SK-N-SH treated with all-trans-retinoic acid at 6 μM for 48 hours (cell line): ENCODE results near the gene ADAMTS13.

ENCODE experiments used
- ATAC-seq: fragments of 200-7000 bp; cut with Tn5 transposase; 3 replicates; pipeline ENCODE4 v1.9.1; 2020; ENCODE audit warnings: mild to moderate bottlenecking, moderate library complexity
- ARNTL ChIP-seq: fragments of 450-650 bp; formaldehyde crosslinking; IDR thresholded peaks from 2 replicates; pipeline ENCODE4 v1.5.0; 2020; ENCODE audit warnings: low read depth, mild to moderate bottlenecking, moderate library complexity, borderline replicate concordance
- CSDC2 ChIP-seq: fragments of 250-450 bp; sonication (Bioruptor Pico); IDR thresholded peaks from 2 replicates; pipeline ENCODE4 v1.5.0; 2020; ENCODE audit warnings: mild to moderate bottlenecking, moderate library complexity
- ESRRG ChIP-seq: fragments of 250-450 bp; sonication (Bioruptor Pico); IDR thresholded peaks from 2 replicates; pipeline ENCODE4 v1.6.1; 2021; ENCODE audit warnings: mild to moderate bottlenecking
- OSR1 ChIP-seq: fragments of 250-450 bp; sonication (Bioruptor Pico); IDR thresholded peaks from 2 replicates; pipeline ENCODE4 v1.8.0; 2022; ENCODE audit warnings: moderate library complexity, mild to moderate bottlenecking, inconsistent platforms
- RARB ChIP-seq: fragments of 250-450 bp; sonication (Bioruptor Pico); IDR thresholded peaks from 2 replicates; pipeline ENCODE4 v1.8.0; 2021; ENCODE audit warnings: mild to moderate bottlenecking, moderate library complexity
- SNAI2 ChIP-seq: fragments of 250-450 bp; sonication (Bioruptor Pico); IDR thresholded peaks from 2 replicates; pipeline ENCODE4 v1.5.0; 2020; ENCODE audit warnings: mild to moderate bottlenecking, moderate library complexity
- TCF4 ChIP-seq: fragments of 250-450 bp; sonication (Bioruptor Pico); IDR thresholded peaks from 2 replicates; pipeline ENCODE4 v1.8.0; 2021; ENCODE audit warnings: mild to moderate bottlenecking, moderate library complexity, borderline replicate concordance
- ZC3H10 ChIP-seq: fragments of 250-450 bp; sonication (Bioruptor Pico); IDR thresholded peaks from 2 replicates; pipeline ENCODE4 v1.5.1; 2021; ENCODE audit warnings: mild to moderate bottlenecking, moderate library complexity
- ZFP3 ChIP-seq: fragments of 250-450 bp; sonication (Bioruptor Pico); IDR thresholded peaks from 2 replicates; pipeline ENCODE4 v1.5.0; 2020; ENCODE audit warnings: mild to moderate bottlenecking, moderate library complexity
- ZFP30 ChIP-seq: fragments of 450-650 bp; formaldehyde crosslinking; IDR thresholded peaks from 2 replicates; pipeline ENCODE4 v1.5.0; 2022; ENCODE audit warnings: mild to moderate bottlenecking, moderate library complexity
- ZNF565 ChIP-seq: fragments of 450-650 bp; formaldehyde crosslinking; conservative IDR thresholded peaks from 2 replicates; pipeline ENCODE4 v1.5.0; 2020; ENCODE audit warnings: low read depth, mild to moderate bottlenecking, moderate library complexity
- ZNF70 ChIP-seq: fragments of 450-650 bp; formaldehyde crosslinking; IDR thresholded peaks from 2 replicates; pipeline ENCODE4 v1.5.0; 2020; ENCODE audit warnings: mild to moderate bottlenecking, moderate library complexity
- ZNF8 ChIP-seq: fragments of 450-650 bp; formaldehyde crosslinking; IDR thresholded peaks from 2 replicates; pipeline ENCODE4 v1.5.0; 2020; ENCODE audit warnings: mild to moderate bottlenecking, moderate library complexity
- TF ChIP-seq, protein P1 (sequence below): fragments of 250-450 bp; sonication (Bioruptor Pico); IDR thresholded peaks from 2 replicates; pipeline ENCODE4 v1.8.0; 2020; ENCODE audit warnings: mild to moderate bottlenecking, moderate library complexity, borderline replicate concordance
- TF ChIP-seq, protein P2 (sequence below): fragments of 250-450 bp; sonication (Bioruptor Pico); IDR thresholded peaks from 2 replicates; pipeline ENCODE4 v1.5.1; 2021; ENCODE audit warnings: mild to moderate bottlenecking, moderate library complexity
- TF ChIP-seq, protein P3 (sequence below): fragments of 250-450 bp; sonication (Bioruptor Pico); IDR thresholded peaks from 2 replicates; pipeline ENCODE4 v1.5.0; 2020; ENCODE audit warnings: mild to moderate bottlenecking, moderate library complexity
- TF ChIP-seq, protein P4 (sequence below): fragments of 250-450 bp; sonication (Bioruptor Pico); IDR thresholded peaks from 2 replicates; pipeline ENCODE4 v1.8.0; 2021; ENCODE audit warnings: low read depth, mild to moderate bottlenecking, moderate library complexity, borderline replicate concordance

ADAMTS13 gene

DNA sequence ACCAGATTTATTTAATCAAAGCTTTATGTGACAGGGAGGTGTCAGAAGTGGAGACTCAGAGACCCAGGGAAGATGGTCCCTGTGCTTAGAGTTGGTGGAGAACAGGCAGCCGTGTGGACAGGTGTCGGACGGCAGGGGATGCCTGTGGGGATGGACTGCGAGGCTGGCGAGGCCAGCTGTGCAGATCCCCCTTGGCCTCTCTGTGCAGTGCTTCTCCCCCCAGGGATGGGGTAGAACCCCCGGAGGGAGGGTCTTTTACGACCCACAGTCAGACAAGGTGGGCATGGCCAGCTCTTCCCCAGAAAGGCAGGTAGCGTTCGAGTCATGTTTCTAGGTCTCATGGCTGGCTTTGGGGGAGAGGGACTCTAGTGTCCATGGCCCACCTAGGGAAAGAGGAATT is 61.4 kb downstream of the ADAMTS13 start:
- TF ChIP-seq, protein P1, sequence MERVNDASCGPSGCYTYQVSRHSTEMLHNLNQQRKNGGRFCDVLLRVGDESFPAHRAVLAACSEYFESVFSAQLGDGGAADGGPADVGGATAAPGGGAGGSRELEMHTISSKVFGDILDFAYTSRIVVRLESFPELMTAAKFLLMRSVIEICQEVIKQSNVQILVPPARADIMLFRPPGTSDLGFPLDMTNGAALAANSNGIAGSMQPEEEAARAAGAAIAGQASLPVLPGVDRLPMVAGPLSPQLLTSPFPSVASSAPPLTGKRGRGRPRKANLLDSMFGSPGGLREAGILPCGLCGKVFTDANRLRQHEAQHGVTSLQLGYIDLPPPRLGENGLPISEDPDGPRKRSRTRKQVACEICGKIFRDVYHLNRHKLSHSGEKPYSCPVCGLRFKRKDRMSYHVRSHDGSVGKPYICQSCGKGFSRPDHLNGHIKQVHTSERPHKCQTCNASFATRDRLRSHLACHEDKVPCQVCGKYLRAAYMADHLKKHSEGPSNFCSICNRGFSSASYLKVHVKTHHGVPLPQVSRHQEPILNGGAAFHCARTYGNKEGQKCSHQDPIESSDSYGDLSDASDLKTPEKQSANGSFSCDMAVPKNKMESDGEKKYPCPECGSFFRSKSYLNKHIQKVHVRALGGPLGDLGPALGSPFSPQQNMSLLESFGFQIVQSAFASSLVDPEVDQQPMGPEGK (CRISPR knock-in tag) = no peak
- no peak for TF ChIP-seq CSDC2 (CRISPR knock-in tag)
- TF ChIP-seq ZNF70 (CRISPR knock-in tag) = no peak
- TF ChIP-seq SNAI2 (CRISPR knock-in tag) = no peak
- TF ChIP-seq, all 23 proteins: peak for 0
- no peak for ATAC-seq

DNA sequence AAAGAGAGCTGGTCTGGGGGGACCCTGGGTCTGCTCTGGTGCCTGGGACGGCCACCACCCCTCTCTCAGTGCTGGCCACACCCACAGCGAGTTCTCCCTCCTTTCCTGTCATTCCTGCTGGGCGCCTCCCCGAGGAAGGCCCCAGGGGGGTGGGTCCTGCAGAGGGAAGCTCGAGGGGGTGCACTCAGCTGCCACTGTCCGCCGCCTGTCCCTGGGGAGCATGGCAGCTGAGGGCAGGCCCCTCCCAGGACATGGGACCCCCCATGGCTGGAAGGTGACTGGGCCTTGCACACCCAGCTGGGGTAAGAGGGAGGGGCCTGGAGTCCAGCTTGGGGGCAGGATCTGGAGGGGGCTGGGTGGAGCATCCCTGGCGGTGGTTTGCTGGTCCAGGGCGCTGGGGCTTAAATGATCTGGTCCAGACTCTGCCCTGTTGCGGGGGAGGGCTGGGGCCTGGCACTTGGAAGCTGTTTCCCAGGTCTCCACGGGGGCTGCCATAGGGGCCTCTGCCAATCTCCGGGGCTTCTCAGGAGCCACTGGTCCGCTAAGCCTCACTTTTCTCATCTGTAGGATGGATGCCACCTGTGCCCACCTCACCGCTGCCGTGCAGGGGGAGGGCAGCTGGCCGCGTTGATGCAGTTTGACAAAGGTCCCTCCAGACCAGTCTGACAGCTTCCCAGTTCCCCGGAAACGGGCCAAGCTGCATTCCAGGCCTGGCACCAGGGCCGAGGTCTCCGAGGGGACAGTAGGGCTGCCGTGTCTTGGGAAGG is 62.7 kb downstream of the ADAMTS13 start:
- ATAC-seq = no peak
- TF ChIP-seq, protein P2, sequence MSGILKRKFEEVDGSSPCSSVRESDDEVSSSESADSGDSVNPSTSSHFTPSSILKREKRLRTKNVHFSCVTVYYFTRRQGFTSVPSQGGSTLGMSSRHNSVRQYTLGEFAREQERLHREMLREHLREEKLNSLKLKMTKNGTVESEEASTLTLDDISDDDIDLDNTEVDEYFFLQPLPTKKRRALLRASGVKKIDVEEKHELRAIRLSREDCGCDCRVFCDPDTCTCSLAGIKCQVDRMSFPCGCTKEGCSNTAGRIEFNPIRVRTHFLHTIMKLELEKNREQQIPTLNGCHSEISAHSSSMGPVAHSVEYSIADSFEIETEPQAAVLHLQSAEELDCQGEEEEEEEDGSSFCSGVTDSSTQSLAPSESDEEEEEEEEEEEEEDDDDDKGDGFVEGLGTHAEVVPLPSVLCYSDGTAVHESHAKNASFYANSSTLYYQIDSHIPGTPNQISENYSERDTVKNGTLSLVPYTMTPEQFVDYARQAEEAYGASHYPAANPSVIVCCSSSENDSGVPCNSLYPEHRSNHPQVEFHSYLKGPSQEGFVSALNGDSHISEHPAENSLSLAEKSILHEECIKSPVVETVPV = no peak
- no peak for TF ChIP-seq ZFP3 (CRISPR knock-in tag)
- no peak for TF ChIP-seq ESRRG (CRISPR knock-in tag)

DNA sequence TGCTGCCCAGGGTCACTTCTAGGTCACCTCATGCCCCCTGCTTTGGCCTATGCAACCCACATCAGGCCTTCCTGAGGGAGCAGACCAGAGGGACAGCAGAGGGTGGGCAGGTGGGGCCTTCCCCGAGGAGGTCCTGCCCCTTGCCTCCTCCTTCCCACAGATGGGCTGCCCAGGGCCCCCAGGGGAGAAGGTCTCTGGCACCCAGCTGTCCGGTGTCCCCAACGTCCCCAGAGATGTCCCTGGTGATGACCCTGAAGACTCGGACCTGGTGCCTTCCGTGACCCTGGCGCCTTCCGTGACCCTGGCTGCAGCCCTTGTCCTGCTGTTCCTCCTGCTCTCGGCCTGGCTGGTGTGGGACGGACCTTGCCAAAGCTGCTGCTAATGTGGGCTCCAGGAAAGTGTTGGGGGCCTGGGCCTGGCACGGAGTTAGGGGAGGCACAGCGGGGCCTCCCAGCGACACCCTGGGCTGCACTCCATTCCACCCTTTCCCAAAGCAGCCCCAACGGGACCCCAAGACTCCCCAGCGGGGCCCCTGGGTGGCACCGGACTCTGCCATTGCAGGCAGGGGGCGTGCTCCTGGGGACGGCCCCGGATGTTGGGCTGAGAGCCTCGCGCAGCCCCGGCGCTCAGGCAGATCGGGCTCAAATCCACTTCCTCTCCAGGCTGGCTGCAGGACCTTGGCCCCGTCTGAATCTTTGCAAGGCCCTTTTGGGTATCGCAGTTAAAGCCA is 63.5 kb downstream of the ADAMTS13 start:
- ATAC-seq = peak; percentile 10; the same call in 2 of the 3 replicates
- no peak for TF ChIP-seq TCF4 (CRISPR knock-in tag)
- no peak for TF ChIP-seq ZNF565 (CRISPR knock-in tag)
- TF ChIP-seq, protein P3, sequence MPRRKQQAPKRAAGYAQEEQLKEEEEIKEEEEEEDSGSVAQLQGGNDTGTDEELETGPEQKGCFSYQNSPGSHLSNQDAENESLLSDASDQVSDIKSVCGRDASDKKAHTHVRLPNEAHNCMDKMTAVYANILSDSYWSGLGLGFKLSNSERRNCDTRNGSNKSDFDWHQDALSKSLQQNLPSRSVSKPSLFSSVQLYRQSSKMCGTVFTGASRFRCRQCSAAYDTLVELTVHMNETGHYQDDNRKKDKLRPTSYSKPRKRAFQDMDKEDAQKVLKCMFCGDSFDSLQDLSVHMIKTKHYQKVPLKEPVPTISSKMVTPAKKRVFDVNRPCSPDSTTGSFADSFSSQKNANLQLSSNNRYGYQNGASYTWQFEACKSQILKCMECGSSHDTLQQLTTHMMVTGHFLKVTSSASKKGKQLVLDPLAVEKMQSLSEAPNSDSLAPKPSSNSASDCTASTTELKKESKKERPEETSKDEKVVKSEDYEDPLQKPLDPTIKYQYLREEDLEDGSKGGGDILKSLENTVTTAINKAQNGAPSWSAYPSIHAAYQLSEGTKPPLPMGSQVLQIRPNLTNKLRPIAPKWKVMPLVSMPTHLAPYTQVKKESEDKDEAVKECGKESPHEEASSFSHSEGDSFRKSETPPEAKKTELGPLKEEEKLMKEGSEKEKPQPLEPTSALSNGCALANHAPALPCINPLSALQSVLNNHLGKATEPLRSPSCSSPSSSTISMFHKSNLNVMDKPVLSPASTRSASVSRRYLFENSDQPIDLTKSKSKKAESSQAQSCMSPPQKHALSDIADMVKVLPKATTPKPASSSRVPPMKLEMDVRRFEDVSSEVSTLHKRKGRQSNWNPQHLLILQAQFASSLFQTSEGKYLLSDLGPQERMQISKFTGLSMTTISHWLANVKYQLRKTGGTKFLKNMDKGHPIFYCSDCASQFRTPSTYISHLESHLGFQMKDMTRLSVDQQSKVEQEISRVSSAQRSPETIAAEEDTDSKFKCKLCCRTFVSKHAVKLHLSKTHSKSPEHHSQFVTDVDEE (CRISPR knock-in tag) = no peak
- no peak for TF ChIP-seq ESRRG (CRISPR knock-in tag)
- TF ChIP-seq ZC3H10 (CRISPR knock-in tag) = no peak
- no peak for TF ChIP-seq ZNF8 (CRISPR knock-in tag)
- TF ChIP-seq OSR1 = no peak
- no peak for TF ChIP-seq ZFP30 (CRISPR knock-in tag)
- TF ChIP-seq, protein P2 = no peak
- no peak for TF ChIP-seq ZFP3 (CRISPR knock-in tag)
- no peak for TF ChIP-seq CSDC2 (CRISPR knock-in tag)
- no peak for TF ChIP-seq RARB (CRISPR knock-in tag)
- TF ChIP-seq SNAI2 (CRISPR knock-in tag) = no peak
- TF ChIP-seq ARNTL (CRISPR knock-in tag) = no peak
- TF ChIP-seq, protein P4, sequence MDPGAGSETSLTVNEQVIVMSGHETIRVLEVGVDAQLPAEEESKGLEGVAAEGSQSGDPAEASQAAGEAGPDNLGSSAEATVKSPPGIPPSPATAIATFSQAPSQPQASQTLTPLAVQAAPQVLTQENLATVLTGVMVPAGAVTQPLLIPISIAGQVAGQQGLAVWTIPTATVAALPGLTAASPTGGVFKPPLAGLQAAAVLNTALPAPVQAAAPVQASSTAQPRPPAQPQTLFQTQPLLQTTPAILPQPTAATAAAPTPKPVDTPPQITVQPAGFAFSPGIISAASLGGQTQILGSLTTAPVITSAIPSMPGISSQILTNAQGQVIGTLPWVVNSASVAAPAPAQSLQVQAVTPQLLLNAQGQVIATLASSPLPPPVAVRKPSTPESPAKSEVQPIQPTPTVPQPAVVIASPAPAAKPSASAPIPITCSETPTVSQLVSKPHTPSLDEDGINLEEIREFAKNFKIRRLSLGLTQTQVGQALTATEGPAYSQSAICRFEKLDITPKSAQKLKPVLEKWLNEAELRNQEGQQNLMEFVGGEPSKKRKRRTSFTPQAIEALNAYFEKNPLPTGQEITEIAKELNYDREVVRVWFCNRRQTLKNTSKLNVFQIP (CRISPR knock-in tag) = no peak
- TF ChIP-seq, protein P1 (CRISPR knock-in tag) = no peak
- TF ChIP-seq, all 23 proteins: peak for 0
